GM18909 (cell line): ENCODE results near the gene MPRIP.
"Not testable (repeated sequence)": the region's sequence is repeated elsewhere in the genome, so short reads cannot be mapped to it uniquely, and the experiment has no call there.

Experiments
- ATAC-seq: cut with Tn5 transposase; IDR thresholded peaks from one replicate; pipeline ENCODE4 v1.9.1; 2021; ENCODE audit warnings: mild to moderate bottlenecking; ENCODE audit not compliant: unreplicated experiment, poor library complexity

MPRIP gene

DNA sequence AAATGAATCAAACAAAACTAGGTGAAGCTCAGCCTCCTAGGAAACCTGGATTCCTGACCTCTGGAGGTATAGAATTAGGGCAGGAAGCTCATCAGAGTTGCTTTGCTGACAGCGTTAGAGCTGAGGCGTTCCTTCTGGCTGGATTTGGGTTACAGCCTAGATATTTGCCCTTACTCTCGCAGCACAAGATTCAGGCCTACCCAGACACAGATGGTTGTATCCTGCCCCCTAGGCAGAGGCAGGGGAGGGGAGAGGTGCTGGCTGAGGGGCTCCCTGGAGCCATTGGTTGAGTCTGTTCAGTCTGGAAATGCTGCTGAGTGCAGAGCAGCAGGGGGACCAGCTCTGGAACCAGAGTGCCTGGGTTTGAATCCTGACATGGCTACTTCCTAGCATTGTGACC is 78.4 kb downstream of the MPRIP start:
- ATAC-seq: no peak

- no peak for ATAC-seq
Measured at GRCh38 chr17:17121162-17121561, 78.9 kb downstream of the MPRIP start.

GRCh38 chr17:17122781-17123483 is 80.7 kb downstream of the MPRIP start:
- no peak for ATAC-seq

- no peak for ATAC-seq
Measured at GRCh38 chr17:17124341-17124740, 82.1 kb downstream of the MPRIP start.

DNA sequence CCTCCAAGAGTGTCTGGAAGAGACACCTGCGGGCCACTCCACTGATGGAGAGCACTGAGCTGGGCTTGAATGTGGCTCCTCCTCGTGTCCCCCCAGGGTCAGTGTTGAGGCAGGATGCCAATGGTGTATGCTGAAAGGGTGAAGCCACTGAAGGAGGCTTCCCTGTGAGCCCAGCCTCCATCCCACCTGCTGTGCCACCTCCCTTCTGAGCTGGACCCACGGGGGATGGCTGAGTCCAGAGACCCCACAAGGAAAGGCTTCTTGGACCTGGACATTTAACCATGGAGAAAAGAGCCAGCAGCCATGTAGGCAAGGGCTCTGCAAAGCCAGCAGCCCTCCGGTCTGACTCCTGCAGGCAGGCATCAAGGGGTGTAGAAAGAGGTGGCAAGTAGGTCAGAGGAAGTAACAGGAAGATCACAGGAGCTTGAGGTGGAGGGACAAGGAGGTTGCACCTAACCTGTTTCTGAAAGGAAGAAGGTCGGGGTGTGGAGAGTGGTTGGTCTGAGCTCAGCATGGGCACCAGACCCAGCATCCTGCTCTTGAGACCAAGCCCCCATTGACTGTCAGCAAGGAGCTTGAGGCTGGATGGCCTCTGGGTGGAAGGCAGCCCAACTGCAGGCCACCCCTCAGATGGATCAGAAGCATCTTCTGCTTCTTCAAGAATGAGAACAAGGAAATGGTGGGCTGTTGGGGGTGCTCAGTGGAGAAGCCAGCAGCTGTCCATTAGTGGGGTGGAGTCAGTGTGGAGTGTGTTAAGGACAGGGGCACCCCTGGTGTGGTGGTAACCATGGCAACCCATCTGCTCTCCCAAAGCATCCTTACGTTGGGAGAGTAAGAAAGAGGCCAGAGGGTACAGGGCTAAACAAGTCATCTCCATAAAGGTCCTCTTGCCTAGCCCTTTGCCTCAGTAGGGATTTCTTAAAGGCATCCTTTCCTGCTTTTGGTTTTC is 83.2 kb downstream of the MPRIP start:
- ATAC-seq: no peak

DNA sequence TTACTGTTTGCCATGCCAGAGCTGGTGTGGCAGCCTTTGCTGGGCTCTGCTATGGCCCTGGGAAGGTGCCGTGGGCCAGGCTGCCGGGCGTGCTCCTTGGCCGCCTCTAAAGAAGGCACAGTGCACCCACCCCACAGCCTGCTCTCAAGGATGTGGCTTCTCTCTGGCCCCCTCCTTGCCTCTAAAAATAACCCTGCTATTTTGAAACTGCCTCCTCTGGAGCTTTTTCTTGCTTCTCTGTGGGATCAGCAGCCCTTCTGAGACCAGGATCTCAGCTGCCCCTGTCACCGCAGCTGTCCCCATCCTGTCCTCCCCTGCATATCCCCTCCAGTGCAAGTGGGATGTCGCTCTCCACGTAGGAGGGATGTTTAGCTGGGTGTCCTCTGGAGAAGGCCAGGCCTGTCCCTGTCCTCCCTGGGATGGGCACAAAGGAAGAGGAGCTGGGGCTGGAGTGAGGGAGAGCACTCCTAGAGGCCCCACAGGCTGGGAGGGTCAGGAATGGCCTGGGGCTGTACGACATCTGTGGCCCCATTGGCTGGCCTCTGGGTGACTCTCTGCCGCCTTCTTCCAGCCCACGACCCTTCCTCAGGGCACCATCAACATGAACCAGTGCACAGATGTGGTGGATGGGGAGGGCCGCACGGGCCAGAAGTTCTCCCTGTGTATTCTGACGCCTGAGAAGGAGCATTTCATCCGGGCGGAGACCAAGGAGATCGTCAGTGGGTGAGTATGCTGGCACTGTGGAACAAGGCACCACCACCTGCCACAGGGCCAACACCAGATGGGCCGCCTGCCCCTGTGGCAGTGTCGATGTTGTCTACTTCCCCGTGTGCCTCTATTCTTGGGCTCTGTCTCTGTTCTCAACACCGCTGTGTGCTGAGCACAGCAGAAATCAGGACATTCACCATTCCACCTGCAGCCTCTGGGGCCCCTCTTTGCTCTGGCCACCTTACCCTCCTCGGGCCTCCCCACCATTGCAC is 84.2 kb downstream of the MPRIP start:
- no peak for ATAC-seq

DNA sequence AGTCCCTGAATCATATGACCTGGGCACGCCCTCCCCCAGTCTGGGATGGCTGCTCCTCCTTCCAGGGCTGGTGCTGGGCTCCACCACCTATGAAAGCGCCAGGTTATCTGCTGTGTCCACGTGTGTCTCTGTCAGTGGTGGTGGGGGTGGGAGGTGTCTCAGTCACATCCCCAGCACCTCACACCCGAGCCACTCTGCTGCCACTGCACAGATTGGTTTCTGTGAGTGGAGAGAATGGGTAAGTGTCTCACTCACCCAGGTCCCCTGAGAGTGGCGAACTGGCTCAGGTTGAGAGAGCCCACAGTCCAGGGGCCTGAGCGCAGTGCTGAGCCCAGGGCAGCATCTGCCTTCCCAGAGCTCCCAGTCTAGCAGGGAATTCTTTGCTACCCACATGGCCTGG is 84.9 kb downstream of the MPRIP start:
- ATAC-seq: no peak

DNA sequence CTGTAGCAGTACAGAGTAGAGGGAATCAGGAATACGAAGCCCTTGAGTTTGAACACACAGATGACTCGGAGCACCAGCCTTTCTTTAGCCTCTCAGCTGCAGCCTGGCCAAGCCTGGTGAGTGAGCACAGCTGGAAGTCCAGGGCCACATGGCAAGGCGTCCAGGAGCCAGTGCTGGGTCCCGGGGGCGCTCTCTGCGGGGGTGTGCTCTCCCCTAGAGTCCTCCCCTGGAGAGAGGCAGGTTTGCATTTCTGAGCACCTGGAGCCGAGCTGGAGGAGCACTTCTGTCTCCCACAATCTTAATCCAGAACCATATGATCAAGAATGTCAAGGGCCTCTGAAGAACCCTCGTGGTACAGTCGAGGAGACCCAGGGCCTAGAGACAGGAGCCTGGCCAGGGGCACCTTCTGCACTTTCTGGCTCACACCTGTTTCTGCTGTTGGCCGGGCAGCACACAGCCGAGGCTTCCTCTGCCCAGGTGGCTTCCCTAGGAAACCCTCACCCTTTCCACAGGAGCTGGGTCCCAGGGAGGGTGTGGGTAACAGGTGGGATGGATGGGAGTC is 85.6 kb downstream of the MPRIP start:
- no peak for ATAC-seq

DNA sequence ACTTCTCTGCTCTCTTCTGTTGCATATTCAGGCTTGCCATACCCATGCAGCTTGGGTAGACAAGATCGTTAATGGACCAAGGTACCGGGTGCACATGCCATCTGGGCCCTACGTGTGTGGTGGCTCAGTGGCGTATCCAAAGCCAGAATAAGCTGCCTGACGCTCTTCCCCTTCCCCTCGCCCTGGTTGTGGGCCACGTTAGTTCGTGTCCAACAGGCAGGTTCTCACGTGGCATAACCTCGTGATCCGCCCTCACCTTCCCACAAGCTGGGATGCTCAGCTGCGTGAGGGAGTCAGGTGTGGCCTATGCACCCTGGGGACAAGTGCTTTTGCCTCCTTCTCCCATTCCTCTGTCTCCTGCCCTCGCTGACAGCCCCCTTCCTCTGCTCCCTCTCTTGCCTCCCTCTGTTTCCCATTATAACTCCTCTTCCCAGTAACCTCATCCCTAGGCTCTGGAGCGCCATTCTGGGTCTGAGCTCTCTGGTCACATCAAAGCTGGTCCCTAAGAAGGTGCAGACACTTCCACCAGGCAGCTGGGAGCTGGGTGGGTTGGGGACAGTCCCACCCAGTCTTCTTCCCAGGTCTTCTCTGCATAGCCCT is 86.3 kb downstream of the MPRIP start:
- ATAC-seq: no peak

- no peak for ATAC-seq
Measured at GRCh38 chr17:17129466-17129865, 87.2 kb downstream of the MPRIP start.

- ATAC-seq: no peak
Measured at GRCh38 chr17:17130077-17130844, 88.0 kb downstream of the MPRIP start.

DNA sequence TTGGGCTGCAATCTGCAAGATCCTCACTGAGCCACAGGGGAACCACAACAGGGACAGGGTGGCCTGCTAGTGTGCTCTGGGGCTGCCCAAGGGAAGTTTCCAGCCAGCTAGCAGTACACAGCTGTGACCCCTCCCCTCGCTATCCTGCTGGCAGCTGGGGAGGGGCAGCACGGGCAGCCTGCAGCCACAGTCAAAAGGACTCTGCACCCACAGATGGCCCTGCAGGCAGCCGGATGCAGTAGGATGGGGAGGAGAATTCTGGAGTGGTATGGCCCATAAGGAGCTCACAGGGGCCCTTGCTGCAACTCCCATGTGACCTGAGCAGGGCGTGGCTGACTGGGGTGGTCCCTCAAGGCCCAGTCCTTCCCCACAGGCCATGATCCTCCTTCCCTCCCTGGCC is 89.6 kb downstream of the MPRIP start:
- ATAC-seq: no peak

DNA sequence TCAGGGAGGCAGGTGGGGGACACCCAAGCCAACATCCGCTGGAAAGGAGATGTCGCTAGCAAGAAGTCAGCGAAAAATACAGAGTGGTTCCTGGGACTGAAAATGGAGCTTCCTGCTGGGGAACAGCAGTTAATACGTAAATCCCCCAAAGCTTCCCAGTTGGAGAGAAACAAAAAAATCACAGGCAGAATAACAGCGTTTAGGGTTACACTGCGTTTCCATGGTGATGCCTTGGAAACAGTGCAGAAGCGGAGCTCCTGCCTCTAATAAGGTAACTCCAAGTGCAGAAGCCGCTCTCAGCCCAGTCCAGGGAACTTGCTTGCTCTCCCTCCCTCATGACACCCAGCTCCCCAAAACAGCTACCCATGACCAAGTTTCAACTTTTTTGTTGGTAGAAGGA is 90.5 kb downstream of the MPRIP start:
- ATAC-seq: no peak

- ATAC-seq: no peak
Measured at GRCh38 chr17:17134051-17134956, 92.0 kb downstream of the MPRIP start.

- ATAC-seq: no peak
Measured at GRCh38 chr17:17134957-17135333, 92.7 kb downstream of the MPRIP start.

GRCh38 chr17:17136221-17136620 is 94.0 kb downstream of the MPRIP start:
- not testable (repeated sequence) for ATAC-seq

DNA sequence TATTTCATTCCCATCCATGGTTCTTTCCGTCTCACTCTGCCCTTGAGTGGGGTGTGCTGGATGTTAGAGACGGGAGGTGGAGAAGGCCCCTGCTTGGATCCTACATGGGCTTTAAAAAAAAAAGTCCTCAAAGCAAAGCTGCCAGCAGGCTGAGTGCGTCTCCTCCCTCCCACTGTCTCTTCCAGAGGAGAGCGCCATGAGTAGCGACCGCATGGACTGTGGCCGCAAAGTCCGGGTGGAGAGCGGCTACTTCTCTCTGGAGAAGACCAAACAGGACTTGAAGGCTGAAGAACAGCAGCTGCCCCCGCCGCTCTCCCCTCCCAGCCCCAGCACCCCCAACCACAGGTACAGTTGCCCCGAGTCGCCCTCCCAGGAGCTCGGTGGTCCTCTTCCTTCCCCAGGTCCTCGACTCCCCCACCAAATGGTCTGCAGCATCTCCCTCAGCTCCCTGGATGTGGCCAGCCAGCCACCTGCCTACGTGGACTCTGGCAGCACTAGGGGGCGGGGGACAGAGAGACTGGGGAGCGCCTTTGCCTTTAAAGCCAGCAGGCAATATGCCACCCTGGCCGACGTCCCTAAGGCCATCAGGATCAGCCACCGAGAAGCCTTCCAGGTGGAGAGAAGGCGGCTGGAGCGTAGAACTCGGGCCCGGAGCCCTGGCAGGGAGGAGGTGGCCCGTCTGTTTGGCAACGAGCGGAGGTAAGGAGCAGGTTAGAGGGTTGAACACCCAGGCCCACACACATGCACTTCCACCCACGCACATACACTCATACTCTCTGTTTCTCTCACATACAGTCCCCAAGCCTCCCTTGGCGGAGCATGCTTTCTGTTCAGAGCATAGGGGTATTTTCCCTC is 95.7 kb downstream of the MPRIP start:
- ATAC-seq: no peak
